Stomach (tissue), 4 donors: ENCODE results near the gene AGL.

Experiments
- POLR2A ChIP-seq, 4 donors: fragments of 450-650 bp; IDR thresholded peaks; one replicate each; pipeline ENCODE4 v1.6.1; 2016; ENCODE audit warnings: antibody characterized with exemption in 4 of 4, control low read depth in 2 of 4, mild to moderate bottlenecking in 1 of 4, moderate library complexity in 1 of 4
- POLR2AphosphoS5 ChIP-seq, 3 donors: sonication (generic); formaldehyde crosslinking; IDR thresholded peaks; one replicate each; pipeline ENCODE4 v1.6.1; 2016; ENCODE audit warnings: antibody characterized with exemption in 3 of 3
- TF ChIP-seq, protein P1 (sequence below), 7 experiments: fragments of 450-650 bp in 4 of 7; fragments of 200-600 bp in 3 of 7; sonication (generic) in 3 of 7; IDR thresholded peaks; one replicate each; pipeline ENCODE4 v1.5.1; 2016 to 2019; ENCODE audit warnings: antibody characterized with exemption in 7 of 7, control low read depth in 2 of 7, mild to moderate bottlenecking in 1 of 7

DNA sequence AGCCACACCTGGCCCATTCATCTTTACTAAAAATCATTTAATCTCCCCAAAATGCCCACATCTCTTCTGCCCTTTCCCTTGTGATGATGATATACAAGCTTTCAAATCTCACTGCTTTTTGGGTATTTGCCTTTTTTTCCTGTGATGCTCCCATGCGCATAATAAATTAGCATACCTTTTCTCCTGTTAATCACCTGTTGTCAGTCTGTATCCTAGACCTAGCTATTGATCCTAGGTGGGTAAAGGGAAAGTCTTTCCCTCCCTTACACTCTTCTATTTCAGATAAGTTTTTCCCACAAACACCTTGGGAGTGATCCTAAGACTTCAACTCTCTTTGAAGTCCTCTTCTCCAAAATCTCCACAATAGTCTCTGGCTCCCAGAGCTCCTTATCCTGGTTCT is 107.7 kb downstream of the AGL start:
- TF ChIP-seq POLR2A (IDR thresholded peaks at IDR 0.05) (no peak), POLR2AphosphoS5 (IDR thresholded peaks at IDR 0.05) (no peak)
- TF ChIP-seq, protein P1, sequence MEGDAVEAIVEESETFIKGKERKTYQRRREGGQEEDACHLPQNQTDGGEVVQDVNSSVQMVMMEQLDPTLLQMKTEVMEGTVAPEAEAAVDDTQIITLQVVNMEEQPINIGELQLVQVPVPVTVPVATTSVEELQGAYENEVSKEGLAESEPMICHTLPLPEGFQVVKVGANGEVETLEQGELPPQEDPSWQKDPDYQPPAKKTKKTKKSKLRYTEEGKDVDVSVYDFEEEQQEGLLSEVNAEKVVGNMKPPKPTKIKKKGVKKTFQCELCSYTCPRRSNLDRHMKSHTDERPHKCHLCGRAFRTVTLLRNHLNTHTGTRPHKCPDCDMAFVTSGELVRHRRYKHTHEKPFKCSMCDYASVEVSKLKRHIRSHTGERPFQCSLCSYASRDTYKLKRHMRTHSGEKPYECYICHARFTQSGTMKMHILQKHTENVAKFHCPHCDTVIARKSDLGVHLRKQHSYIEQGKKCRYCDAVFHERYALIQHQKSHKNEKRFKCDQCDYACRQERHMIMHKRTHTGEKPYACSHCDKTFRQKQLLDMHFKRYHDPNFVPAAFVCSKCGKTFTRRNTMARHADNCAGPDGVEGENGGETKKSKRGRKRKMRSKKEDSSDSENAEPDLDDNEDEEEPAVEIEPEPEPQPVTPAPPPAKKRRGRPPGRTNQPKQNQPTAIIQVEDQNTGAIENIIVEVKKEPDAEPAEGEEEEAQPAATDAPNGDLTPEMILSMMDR (IDR thresholded peaks at IDR 0.05), result no peak
